Liver (tissue), 3 donors: ENCODE measurements around the gene CXCL17.

Experiments used
- EGR1 ChIP-seq, 2 donors: IDR thresholded peaks; 2 replicates each; pipeline ENCODE4 v1.6.1; 2016 to 2018; ENCODE audit warnings: antibody characterized with exemption in 2 of 2, low read depth in 2 of 2
- FOXA1 ChIP-seq: IDR thresholded peaks from 2 replicates; pipeline ENCODE4 v1.6.1; 2016; ENCODE audit warnings: antibody characterized with exemption
- GABPA ChIP-seq, 2 donors: IDR thresholded peaks in 1 of 2; conservative IDR thresholded peaks in 1 of 2; 2 replicates each; pipeline ENCODE4 v1.6.1; 2016; ENCODE audit warnings: antibody characterized with exemption in 2 of 2, mild to moderate bottlenecking in 1 of 2, moderate library complexity in 1 of 2
- JUND ChIP-seq, 2 donors: IDR thresholded peaks; 2 replicates each; pipeline ENCODE4 v1.6.1; 2016; ENCODE audit warnings: antibody characterized with exemption in 2 of 2
- MAX ChIP-seq: IDR thresholded peaks from 2 replicates; pipeline ENCODE4 v1.6.1; 2016; ENCODE audit warnings: antibody characterized with exemption
- NR2F2 ChIP-seq: IDR thresholded peaks from 2 replicates; pipeline ENCODE4 v1.6.1; 2016; ENCODE audit warnings: antibody characterized with exemption
- RAD21 ChIP-seq, 2 donors: IDR thresholded peaks; 2 replicates each; pipeline ENCODE4 v1.6.1; 2016; ENCODE audit warnings: antibody characterized with exemption in 2 of 2, mild to moderate bottlenecking in 2 of 2
- RXRA ChIP-seq, 2 donors: IDR thresholded peaks; 2 replicates each; pipeline ENCODE4 v1.6.1; 2017 to 2018; ENCODE audit warnings: antibody characterized with exemption in 2 of 2, mild to moderate bottlenecking in 1 of 2
- TAF1 ChIP-seq: conservative IDR thresholded peaks from 2 replicates; pipeline ENCODE4 v1.6.1; 2016; ENCODE audit warnings: antibody characterized with exemption, mild to moderate bottlenecking
- TF ChIP-seq, protein P1 (sequence below): fragments of 150-350 bp; IDR thresholded peaks from 2 replicates; pipeline ENCODE4 v1.5.1; 2017; ENCODE audit warnings: improper control_type of control experiment, low read depth, low read length; ENCODE audit not compliant: missing input control
- TF ChIP-seq, protein P2 (sequence below): IDR thresholded peaks from 2 replicates; pipeline ENCODE4 v1.6.1; 2016; ENCODE audit warnings: antibody characterized with exemption
- TF ChIP-seq, protein P3 (sequence below): IDR thresholded peaks from 2 replicates; pipeline ENCODE4 v1.6.1; 2016; ENCODE audit warnings: antibody characterized with exemption, mild to moderate bottlenecking
- donor health status: healthy.
- donor health status: healthy.

- TF ChIP-seq, protein P1, sequence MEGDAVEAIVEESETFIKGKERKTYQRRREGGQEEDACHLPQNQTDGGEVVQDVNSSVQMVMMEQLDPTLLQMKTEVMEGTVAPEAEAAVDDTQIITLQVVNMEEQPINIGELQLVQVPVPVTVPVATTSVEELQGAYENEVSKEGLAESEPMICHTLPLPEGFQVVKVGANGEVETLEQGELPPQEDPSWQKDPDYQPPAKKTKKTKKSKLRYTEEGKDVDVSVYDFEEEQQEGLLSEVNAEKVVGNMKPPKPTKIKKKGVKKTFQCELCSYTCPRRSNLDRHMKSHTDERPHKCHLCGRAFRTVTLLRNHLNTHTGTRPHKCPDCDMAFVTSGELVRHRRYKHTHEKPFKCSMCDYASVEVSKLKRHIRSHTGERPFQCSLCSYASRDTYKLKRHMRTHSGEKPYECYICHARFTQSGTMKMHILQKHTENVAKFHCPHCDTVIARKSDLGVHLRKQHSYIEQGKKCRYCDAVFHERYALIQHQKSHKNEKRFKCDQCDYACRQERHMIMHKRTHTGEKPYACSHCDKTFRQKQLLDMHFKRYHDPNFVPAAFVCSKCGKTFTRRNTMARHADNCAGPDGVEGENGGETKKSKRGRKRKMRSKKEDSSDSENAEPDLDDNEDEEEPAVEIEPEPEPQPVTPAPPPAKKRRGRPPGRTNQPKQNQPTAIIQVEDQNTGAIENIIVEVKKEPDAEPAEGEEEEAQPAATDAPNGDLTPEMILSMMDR, result no peak
- TF ChIP-seq GABPA (IDR thresholded peaks at IDR 0.05 in 1 of 2, conservative IDR thresholded peaks at IDR 0.05 in 1 of 2) (no peak), MAX (no peak), EGR1 (IDR thresholded peaks at IDR 0.05; ENCODE audit: low read depth in 2 of 2) (no peak), RAD21 (IDR thresholded peaks at IDR 0.05) (no peak), NR2F2 (no peak), RXRA (IDR thresholded peaks at IDR 0.05) (no peak), FOXA1 (no peak), TAF1 (no peak), JUND (IDR thresholded peaks at IDR 0.05) (no peak)
- TF ChIP-seq, protein P2, sequence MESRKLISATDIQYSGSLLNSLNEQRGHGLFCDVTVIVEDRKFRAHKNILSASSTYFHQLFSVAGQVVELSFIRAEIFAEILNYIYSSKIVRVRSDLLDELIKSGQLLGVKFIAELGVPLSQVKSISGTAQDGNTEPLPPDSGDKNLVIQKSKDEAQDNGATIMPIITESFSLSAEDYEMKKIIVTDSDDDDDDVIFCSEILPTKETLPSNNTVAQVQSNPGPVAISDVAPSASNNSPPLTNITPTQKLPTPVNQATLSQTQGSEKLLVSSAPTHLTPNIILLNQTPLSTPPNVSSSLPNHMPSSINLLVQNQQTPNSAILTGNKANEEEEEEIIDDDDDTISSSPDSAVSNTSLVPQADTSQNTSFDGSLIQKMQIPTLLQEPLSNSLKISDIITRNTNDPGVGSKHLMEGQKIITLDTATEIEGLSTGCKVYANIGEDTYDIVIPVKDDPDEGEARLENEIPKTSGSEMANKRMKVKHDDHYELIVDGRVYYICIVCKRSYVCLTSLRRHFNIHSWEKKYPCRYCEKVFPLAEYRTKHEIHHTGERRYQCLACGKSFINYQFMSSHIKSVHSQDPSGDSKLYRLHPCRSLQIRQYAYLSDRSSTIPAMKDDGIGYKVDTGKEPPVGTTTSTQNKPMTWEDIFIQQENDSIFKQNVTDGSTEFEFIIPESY, result no peak
- TF ChIP-seq, protein P3, sequence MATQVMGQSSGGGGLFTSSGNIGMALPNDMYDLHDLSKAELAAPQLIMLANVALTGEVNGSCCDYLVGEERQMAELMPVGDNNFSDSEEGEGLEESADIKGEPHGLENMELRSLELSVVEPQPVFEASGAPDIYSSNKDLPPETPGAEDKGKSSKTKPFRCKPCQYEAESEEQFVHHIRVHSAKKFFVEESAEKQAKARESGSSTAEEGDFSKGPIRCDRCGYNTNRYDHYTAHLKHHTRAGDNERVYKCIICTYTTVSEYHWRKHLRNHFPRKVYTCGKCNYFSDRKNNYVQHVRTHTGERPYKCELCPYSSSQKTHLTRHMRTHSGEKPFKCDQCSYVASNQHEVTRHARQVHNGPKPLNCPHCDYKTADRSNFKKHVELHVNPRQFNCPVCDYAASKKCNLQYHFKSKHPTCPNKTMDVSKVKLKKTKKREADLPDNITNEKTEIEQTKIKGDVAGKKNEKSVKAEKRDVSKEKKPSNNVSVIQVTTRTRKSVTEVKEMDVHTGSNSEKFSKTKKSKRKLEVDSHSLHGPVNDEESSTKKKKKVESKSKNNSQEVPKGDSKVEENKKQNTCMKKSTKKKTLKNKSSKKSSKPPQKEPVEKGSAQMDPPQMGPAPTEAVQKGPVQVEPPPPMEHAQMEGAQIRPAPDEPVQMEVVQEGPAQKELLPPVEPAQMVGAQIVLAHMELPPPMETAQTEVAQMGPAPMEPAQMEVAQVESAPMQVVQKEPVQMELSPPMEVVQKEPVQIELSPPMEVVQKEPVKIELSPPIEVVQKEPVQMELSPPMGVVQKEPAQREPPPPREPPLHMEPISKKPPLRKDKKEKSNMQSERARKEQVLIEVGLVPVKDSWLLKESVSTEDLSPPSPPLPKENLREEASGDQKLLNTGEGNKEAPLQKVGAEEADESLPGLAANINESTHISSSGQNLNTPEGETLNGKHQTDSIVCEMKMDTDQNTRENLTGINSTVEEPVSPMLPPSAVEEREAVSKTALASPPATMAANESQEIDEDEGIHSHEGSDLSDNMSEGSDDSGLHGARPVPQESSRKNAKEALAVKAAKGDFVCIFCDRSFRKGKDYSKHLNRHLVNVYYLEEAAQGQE, result no peak
These were observed 30.5 kb downstream of the CXCL17 start for GRCh38 chr19:42412227-42412626.
